Frontal cortex (tissue), 4 donors: ENCODE measurements around the gene ACY1. TPM values are rescaled to one million over a fixed set of nuclear protein-coding genes. Genes with fewer than 3 reads are reported as not detected.
A peak's percentile ranks its signal among the peaks of the same experiment; 100 is the strongest.

Source experiments
- DNase-seq, 2 donors: peaks; one replicate each; pipeline ENCODE4 v3.0.0; 2012; ENCODE audit warnings: low spot score in 2 of 2
- FAIRE-seq: peaks from 2 replicates; lab custom pipeline; 2012; peaks lifted over from hg19 to GRCh38; lab: Jason Lieb, UNC
- total RNA-seq: library from RNA; depleted of rRNA; stranded (reverse); fragments of >200 nt; gene quantifications from one replicate; pipeline ENCODE4 v1.2.3, GENCODE V29; 2014
- donor health status: control.
- donor health status: control.
- donor health status: control.

The ACY1 gene
- total RNA-seq, 1 donor from 2014 or later: 3.3 TPM

- no peak for FAIRE-seq
- no peak for DNase-seq
Measured at GRCh38 chr3:51945031-51945840, 38.1 kb upstream of the ACY1 start.

- DNase-seq: no peak
- FAIRE-seq: no peak
Measured at GRCh38 chr3:51945926-51946705, 37.2 kb upstream of the ACY1 start.

GRCh38 chr3:51946796-51947195, 36.5 kb upstream of the ACY1 start:
- FAIRE-seq (no peak), DNase-seq (no peak)

GRCh38 chr3:51947215-51947900, 36.0 kb upstream of the ACY1 start:
- FAIRE-seq: no peak
- DNase-seq: no peak

- FAIRE-seq (no peak), DNase-seq (no peak)
Measured at GRCh38 chr3:51948016-51948580, 35.2 kb upstream of the ACY1 start.

- no peak for FAIRE-seq
Measured at GRCh38 chr3:51949121-51949520, 34.2 kb upstream of the ACY1 start.

GRCh38 chr3:51950899-51951298, 32.4 kb upstream of the ACY1 start:
- no peak for FAIRE-seq
- no peak for DNase-seq

More at GRCh38 chr3:51949121-51949520, 34.2 kb upstream of the ACY1 start:
- no peak for DNase-seq

GRCh38 chr3:51953445-51953844, 29.9 kb upstream of the ACY1 start:
- FAIRE-seq (no peak), DNase-seq (no peak)

GRCh38 chr3:51954105-51954504, 29.2 kb upstream of the ACY1 start:
- FAIRE-seq (no peak), DNase-seq (no peak)

GRCh38 chr3:51954713-51955112, 28.6 kb upstream of the ACY1 start:
- no peak for FAIRE-seq
- no peak for DNase-seq

- DNase-seq (peak; percentile 60 to 83), FAIRE-seq (no peak)
Measured at GRCh38 chr3:51955175-51955892, 28.0 kb upstream of the ACY1 start, which contains the start of gene GPR62. Gene GPR62 (plus strand): TSS chr3:51955381. CDS start chr3:51955653, 272 bp downstream.

- FAIRE-seq: no peak
- DNase-seq: peak; percentile 80 to 88
Measured at GRCh38 chr3:51955893-51956770, 27.2 kb upstream of the ACY1 start.

GRCh38 chr3:51957520-51958205, 25.7 kb upstream of the ACY1 start:
- no peak for DNase-seq
- FAIRE-seq: no peak

GRCh38 chr3:51958603-51959521, 24.5 kb upstream of the ACY1 start:
- DNase-seq (no peak), FAIRE-seq (no peak)

GRCh38 chr3:51959651-51960050, 23.7 kb upstream of the ACY1 start:
- DNase-seq (no peak), FAIRE-seq (no peak)

- DNase-seq (no peak), FAIRE-seq (no peak)
Measured at GRCh38 chr3:51960386-51960785, 22.9 kb upstream of the ACY1 start.

GRCh38 chr3:51961011-51961410, 22.3 kb upstream of the ACY1 start:
- DNase-seq: no peak
- FAIRE-seq: no peak
